ENCODE measurements around the gene SATL1. TPM values are rescaled to one million over a fixed set of nuclear protein-coding genes. Genes with fewer than 3 reads are reported as not detected.

The SATL1 gene
- total RNA-seq, 1 experiment from 2014 or later = 0.22 TPM

- DNase-seq (ENCODE audit: low spot score) (no peak), ATAC-seq (no peak)
- TF ChIP-seq JAZF1 (CRISPR knock-in tag; IDR thresholded peaks at IDR 0.05) (no peak), SMAD3 (CRISPR knock-in tag; IDR thresholded peaks at IDR 0.05; ENCODE audit: borderline replicate concordance) (no peak), GABPB1 (CRISPR knock-in tag; IDR thresholded peaks at IDR 0.05) (no peak), MXD4 (CRISPR knock-in tag; IDR thresholded peaks at IDR 0.05; ENCODE audit: borderline replicate concordance) (no peak), ZNF138 (CRISPR knock-in tag; conservative IDR thresholded peaks at IDR 0.05) (no peak), NR3C1 (CRISPR knock-in tag; conservative IDR thresholded peaks at IDR 0.05; ENCODE audit: low read depth) (no peak), ZBTB43 (CRISPR knock-in tag; IDR thresholded peaks at IDR 0.05) (no peak), PRRX2 (CRISPR knock-in tag; IDR thresholded peaks at IDR 0.05) (no peak), TEAD1 (CRISPR knock-in tag; IDR thresholded peaks at IDR 0.05) (no peak), SOX15 (CRISPR knock-in tag; IDR thresholded peaks at IDR 0.05) (no peak), ELF4 (CRISPR knock-in tag; IDR thresholded peaks at IDR 0.05; ENCODE audit: low read depth) (no peak), RORB (CRISPR knock-in tag; IDR thresholded peaks at IDR 0.05) (no peak), FOXP4 (CRISPR knock-in tag; IDR thresholded peaks at IDR 0.05) (no peak), ZBTB21 (CRISPR knock-in tag; IDR thresholded peaks at IDR 0.05; ENCODE audit: borderline replicate concordance) (no peak), ATF2 (CRISPR knock-in tag; IDR thresholded peaks at IDR 0.05; ENCODE audit: borderline replicate concordance, low read depth) (no peak)
- TF ChIP-seq, protein P1, sequence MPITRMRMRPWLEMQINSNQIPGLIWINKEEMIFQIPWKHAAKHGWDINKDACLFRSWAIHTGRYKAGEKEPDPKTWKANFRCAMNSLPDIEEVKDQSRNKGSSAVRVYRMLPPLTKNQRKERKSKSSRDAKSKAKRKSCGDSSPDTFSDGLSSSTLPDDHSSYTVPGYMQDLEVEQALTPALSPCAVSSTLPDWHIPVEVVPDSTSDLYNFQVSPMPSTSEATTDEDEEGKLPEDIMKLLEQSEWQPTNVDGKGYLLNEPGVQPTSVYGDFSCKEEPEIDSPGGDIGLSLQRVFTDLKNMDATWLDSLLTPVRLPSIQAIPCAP (CRISPR knock-in tag; IDR thresholded peaks at IDR 0.05) = no peak
- TF ChIP-seq, protein P2, sequence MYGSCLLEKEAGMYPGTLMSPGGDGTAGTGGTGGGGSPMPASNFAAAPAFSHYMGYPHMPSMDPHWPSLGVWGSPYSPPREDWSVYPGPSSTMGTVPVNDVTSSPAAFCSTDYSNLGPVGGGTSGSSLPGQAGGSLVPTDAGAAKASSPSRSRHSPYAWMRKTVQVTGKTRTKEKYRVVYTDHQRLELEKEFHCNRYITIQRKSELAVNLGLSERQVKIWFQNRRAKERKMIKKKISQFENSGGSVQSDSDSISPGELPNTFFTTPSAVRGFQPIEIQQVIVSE (CRISPR knock-in tag; IDR thresholded peaks at IDR 0.05; ENCODE audit: borderline replicate concordance) = no peak
- TF ChIP-seq, protein P3, sequence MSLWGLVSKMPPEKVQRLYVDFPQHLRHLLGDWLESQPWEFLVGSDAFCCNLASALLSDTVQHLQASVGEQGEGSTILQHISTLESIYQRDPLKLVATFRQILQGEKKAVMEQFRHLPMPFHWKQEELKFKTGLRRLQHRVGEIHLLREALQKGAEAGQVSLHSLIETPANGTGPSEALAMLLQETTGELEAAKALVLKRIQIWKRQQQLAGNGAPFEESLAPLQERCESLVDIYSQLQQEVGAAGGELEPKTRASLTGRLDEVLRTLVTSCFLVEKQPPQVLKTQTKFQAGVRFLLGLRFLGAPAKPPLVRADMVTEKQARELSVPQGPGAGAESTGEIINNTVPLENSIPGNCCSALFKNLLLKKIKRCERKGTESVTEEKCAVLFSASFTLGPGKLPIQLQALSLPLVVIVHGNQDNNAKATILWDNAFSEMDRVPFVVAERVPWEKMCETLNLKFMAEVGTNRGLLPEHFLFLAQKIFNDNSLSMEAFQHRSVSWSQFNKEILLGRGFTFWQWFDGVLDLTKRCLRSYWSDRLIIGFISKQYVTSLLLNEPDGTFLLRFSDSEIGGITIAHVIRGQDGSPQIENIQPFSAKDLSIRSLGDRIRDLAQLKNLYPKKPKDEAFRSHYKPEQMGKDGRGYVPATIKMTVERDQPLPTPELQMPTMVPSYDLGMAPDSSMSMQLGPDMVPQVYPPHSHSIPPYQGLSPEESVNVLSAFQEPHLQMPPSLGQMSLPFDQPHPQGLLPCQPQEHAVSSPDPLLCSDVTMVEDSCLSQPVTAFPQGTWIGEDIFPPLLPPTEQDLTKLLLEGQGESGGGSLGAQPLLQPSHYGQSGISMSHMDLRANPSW (CRISPR knock-in tag; conservative IDR thresholded peaks at IDR 0.05; ENCODE audit: low read depth) = no peak
- TF ChIP-seq, protein P4, sequence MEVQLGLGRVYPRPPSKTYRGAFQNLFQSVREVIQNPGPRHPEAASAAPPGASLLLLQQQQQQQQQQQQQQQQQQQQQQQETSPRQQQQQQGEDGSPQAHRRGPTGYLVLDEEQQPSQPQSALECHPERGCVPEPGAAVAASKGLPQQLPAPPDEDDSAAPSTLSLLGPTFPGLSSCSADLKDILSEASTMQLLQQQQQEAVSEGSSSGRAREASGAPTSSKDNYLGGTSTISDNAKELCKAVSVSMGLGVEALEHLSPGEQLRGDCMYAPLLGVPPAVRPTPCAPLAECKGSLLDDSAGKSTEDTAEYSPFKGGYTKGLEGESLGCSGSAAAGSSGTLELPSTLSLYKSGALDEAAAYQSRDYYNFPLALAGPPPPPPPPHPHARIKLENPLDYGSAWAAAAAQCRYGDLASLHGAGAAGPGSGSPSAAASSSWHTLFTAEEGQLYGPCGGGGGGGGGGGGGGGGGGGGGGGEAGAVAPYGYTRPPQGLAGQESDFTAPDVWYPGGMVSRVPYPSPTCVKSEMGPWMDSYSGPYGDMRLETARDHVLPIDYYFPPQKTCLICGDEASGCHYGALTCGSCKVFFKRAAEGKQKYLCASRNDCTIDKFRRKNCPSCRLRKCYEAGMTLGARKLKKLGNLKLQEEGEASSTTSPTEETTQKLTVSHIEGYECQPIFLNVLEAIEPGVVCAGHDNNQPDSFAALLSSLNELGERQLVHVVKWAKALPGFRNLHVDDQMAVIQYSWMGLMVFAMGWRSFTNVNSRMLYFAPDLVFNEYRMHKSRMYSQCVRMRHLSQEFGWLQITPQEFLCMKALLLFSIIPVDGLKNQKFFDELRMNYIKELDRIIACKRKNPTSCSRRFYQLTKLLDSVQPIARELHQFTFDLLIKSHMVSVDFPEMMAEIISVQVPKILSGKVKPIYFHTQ (CRISPR knock-in tag; IDR thresholded peaks at IDR 0.05) = no peak
- TF ChIP-seq, protein P5, sequence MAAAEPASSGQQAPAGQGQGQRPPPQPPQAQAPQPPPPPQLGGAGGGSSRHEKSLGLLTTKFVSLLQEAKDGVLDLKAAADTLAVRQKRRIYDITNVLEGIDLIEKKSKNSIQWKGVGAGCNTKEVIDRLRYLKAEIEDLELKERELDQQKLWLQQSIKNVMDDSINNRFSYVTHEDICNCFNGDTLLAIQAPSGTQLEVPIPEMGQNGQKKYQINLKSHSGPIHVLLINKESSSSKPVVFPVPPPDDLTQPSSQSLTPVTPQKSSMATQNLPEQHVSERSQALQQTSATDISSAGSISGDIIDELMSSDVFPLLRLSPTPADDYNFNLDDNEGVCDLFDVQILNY (CRISPR knock-in tag; IDR thresholded peaks at IDR 0.05) = no peak
- Mint-ChIP-seq H3K27ac (no peak overlapping the region), H3K4me3 (no peak overlapping the region), H3K27me3 (ENCODE audit: low read depth) (no peaks in the 10 kb centered on the region), H3K4me1 (0 out of 2 replicates have a peak, but pooled peaks cover 2% of the 10 kb centered on the region), H3K9me3 (peaks cover 4% of the 10 kb centered on the region; the same call in 1 of the 2 replicates), H3K36me3 (no peaks in the 10 kb centered on the region)
- ChIA-PET POLR2A (no interaction called here), CTCF (no interaction called here)
Measured at GRCh38 chrX:85114171-85114570, 129.4 kb downstream of the SATL1 start.
